Stimulated activated effector memory CD8-positive, alpha-beta T cell treated with anti-CD3 and anti-CD28 coated beads, Interleukin-12 subunit alpha, Interleukin-12 subunit beta, amount 100 ng/mL, for 72 hours (primary cell): Measurements from ENCODE around the gene EIF4E1B.

ENCODE experiments used
- ATAC-seq: fragments of 150-1000 bp; cut with Tn5 transposase; 2 replicates; pipeline ENCODE4 v1.10.0; 2021
- DNase-seq, 2 donors: peaks; one replicate each; pipeline ENCODE4 v3.0.0; 2021 to 2022; ENCODE audit warnings: low spot score in 2 of 2
- H3K27ac Mint-ChIP-seq: one replicate; pipeline ENCODE4 v1.8.0; 2022; ENCODE audit warnings: mild to moderate bottlenecking, mixed read lengths
- H3K36me3 Mint-ChIP-seq: one replicate; pipeline ENCODE4 v1.8.0; 2022; ENCODE audit warnings: mild to moderate bottlenecking, mixed read lengths
- H3K4me1 Mint-ChIP-seq: one replicate; pipeline ENCODE4 v1.8.0; 2022; ENCODE audit warnings: mixed read lengths
- H3K4me3 Mint-ChIP-seq: one replicate; pipeline ENCODE4 v1.8.0; 2022; ENCODE audit warnings: mild to moderate bottlenecking, mixed read lengths
- H3K9me3 Mint-ChIP-seq: one replicate; pipeline ENCODE4 v1.8.0; 2022; ENCODE audit warnings: mixed read lengths

Gene EIF4E1B

GRCh38 chr5:176646049-176646706 lies 15.7 kb downstream of the EIF4E1B start:
- DNase-seq (no peak), ATAC-seq (no peak)
- Mint-ChIP-seq H3K27ac (peak overlapping the region; percentile 89), H3K4me3 (peak overlapping the region; percentile 83), H3K36me3 (peaks cover 16% of the 10 kb centered on the region), H3K4me1 (peaks cover 52% of the 10 kb centered on the region), H3K9me3 (no peaks in the 10 kb centered on the region)

GRCh38 chr5:176646707-176647029 lies 16.2 kb downstream of the EIF4E1B start:
- Mint-ChIP-seq H3K36me3 (peaks cover 16% of the 10 kb centered on the region), H3K9me3 (no peaks in the 10 kb centered on the region), H3K4me3 (peak overlapping the region; percentile 83), H3K4me1 (peaks cover 56% of the 10 kb centered on the region), H3K27ac (peak overlapping the region; percentile 89)
- ATAC-seq, result peak; percentile 36
- DNase-seq, result no peak

- H3K27ac Mint-ChIP-seq, result peak within 1 kb of the TSS; percentile 89
- peaks cover 61% of the 10 kb centered on the region for H3K4me1 Mint-ChIP-seq
- H3K4me3 Mint-ChIP-seq, result peak within 1 kb of the TSS; percentile 83
- no peaks in the 10 kb centered on the region for H3K9me3 Mint-ChIP-seq
- ATAC-seq, result peak; percentile 92
- peak; percentile 96 to 100 for DNase-seq
- peaks cover 16% of the 10 kb centered on the region for H3K36me3 Mint-ChIP-seq
Observed at GRCh38 chr5:176647030-176647842, 16.8 kb downstream of the EIF4E1B start, which contains the start of gene TSPAN17. Gene TSPAN17, plus strand, starts transcription at chr5:176647484. Its CDS starts 132 bp downstream, at chr5:176647616.

- H3K4me1 Mint-ChIP-seq, result peaks cover 68% of the 10 kb centered on the region
- H3K36me3 Mint-ChIP-seq, result peaks cover 19% of the 10 kb centered on the region
- H3K27ac Mint-ChIP-seq, result peak overlapping the region; percentile 89
Observed at GRCh38 chr5:176647843-176648473, 17.5 kb downstream of the EIF4E1B start.

GRCh38 chr5:176648474-176649194 lies 18.2 kb downstream of the EIF4E1B start:
- peak in 1 of 2 donors; percentile 67 for DNase-seq
- ATAC-seq, result no peak

More at GRCh38 chr5:176647843-176648473, 17.5 kb downstream of the EIF4E1B start:
- Mint-ChIP-seq H3K9me3 (no peaks in the 10 kb centered on the region), H3K4me3 (peak overlapping the region; percentile 83)
- DNase-seq, result peak in 1 of 2 donors; percentile 66
- no peak for ATAC-seq

GRCh38 chr5:176650354-176650884 lies 19.9 kb downstream of the EIF4E1B start:
- peaks cover 81% of the 10 kb centered on the region for H3K4me1 Mint-ChIP-seq
- H3K9me3 Mint-ChIP-seq, result no peaks in the 10 kb centered on the region

More at GRCh38 chr5:176648474-176649194, 18.2 kb downstream of the EIF4E1B start:
- peaks cover 75% of the 10 kb centered on the region for H3K4me1 Mint-ChIP-seq
- peaks cover 26% of the 10 kb centered on the region for H3K36me3 Mint-ChIP-seq
- no peaks in the 10 kb centered on the region for H3K9me3 Mint-ChIP-seq
- peak overlapping the region; percentile 83 for H3K4me3 Mint-ChIP-seq
- peak overlapping the region; percentile 73 for H3K27ac Mint-ChIP-seq

GRCh38 chr5:176651472-176651980 lies 21.1 kb downstream of the EIF4E1B start:
- Mint-ChIP-seq H3K36me3 (peaks cover 40% of the 10 kb centered on the region), H3K9me3 (no peaks in the 10 kb centered on the region), H3K4me1 (peaks cover 71% of the 10 kb centered on the region), H3K4me3 (no peak overlapping the region), H3K27ac (no peak overlapping the region)
- no peak for ATAC-seq
- DNase-seq, result no peak

More at GRCh38 chr5:176650354-176650884, 19.9 kb downstream of the EIF4E1B start:
- peaks cover 31% of the 10 kb centered on the region for H3K36me3 Mint-ChIP-seq
- peak overlapping the region; percentile 78 for H3K27ac Mint-ChIP-seq
- DNase-seq (no peak), ATAC-seq (no peak)
- H3K4me3 Mint-ChIP-seq, result peak overlapping the region; percentile 83

GRCh38 chr5:176652136-176652535 lies 21.7 kb downstream of the EIF4E1B start:
- H3K4me3 Mint-ChIP-seq, result no peak overlapping the region
- no peaks in the 10 kb centered on the region for H3K9me3 Mint-ChIP-seq
- H3K4me1 Mint-ChIP-seq, result peaks cover 65% of the 10 kb centered on the region
- ATAC-seq, result no peak
- no peak for DNase-seq
- H3K27ac Mint-ChIP-seq, result no peak overlapping the region
- peaks cover 46% of the 10 kb centered on the region for H3K36me3 Mint-ChIP-seq

GRCh38 chr5:176653401-176654385 lies 23.2 kb downstream of the EIF4E1B start:
- DNase-seq, result peak; percentile 67 to 88
- H3K4me3 Mint-ChIP-seq, result peak overlapping the region; percentile 32
- H3K4me1 Mint-ChIP-seq, result peaks cover 73% of the 10 kb centered on the region
- H3K36me3 Mint-ChIP-seq, result peaks cover 61% of the 10 kb centered on the region
- peak overlapping the region; percentile 50 for H3K27ac Mint-ChIP-seq
- ATAC-seq, result peak; percentile 93
- H3K9me3 Mint-ChIP-seq, result no peaks in the 10 kb centered on the region

- no peak for ATAC-seq
- peaks cover 76% of the 10 kb centered on the region for H3K4me1 Mint-ChIP-seq
- peaks cover 62% of the 10 kb centered on the region for H3K36me3 Mint-ChIP-seq
- no peak for DNase-seq
- H3K27ac Mint-ChIP-seq, result no peak overlapping the region
- H3K4me3 Mint-ChIP-seq, result no peak overlapping the region
- H3K9me3 Mint-ChIP-seq, result no peaks in the 10 kb centered on the region
Observed at GRCh38 chr5:176654856-176655255, 24.4 kb downstream of the EIF4E1B start.

- ATAC-seq (no peak), DNase-seq (no peak)
- peaks cover 55% of the 10 kb centered on the region for H3K36me3 Mint-ChIP-seq
- no peaks in the 10 kb centered on the region for H3K9me3 Mint-ChIP-seq
- H3K27ac Mint-ChIP-seq, result no peak overlapping the region
- H3K4me3 Mint-ChIP-seq, result no peak overlapping the region
- H3K4me1 Mint-ChIP-seq, result peaks cover 71% of the 10 kb centered on the region
Observed at GRCh38 chr5:176656467-176656990, 26.1 kb downstream of the EIF4E1B start.

GRCh38 chr5:176658007-176658599 lies 27.6 kb downstream of the EIF4E1B start:
- peak overlapping the region; percentile 55 for H3K4me3 Mint-ChIP-seq
- no peaks in the 10 kb centered on the region for H3K9me3 Mint-ChIP-seq
- peaks cover 50% of the 10 kb centered on the region for H3K36me3 Mint-ChIP-seq
- H3K27ac Mint-ChIP-seq, result no peak overlapping the region
- ATAC-seq, result peak; percentile 49
- peaks cover 56% of the 10 kb centered on the region for H3K4me1 Mint-ChIP-seq
- peak; percentile 55 to 76 for DNase-seq
